Measurements from ENCODE around the gene ATP9B.

Gene ATP9B

GRCh38 chr18:79401494-79402208 lies 332.5 kb downstream of the ATP9B start:
- DNase-seq: no peak

- no peak for DNase-seq
Measured at GRCh38 chr18:79402209-79402576, 333.0 kb downstream of the ATP9B start.

- DNase-seq: peak; percentile 85
Measured at GRCh38 chr18:79402977-79403722, 334.0 kb downstream of the ATP9B start.

GRCh38 chr18:79403723-79404566 lies 334.8 kb downstream of the ATP9B start:
- peak; percentile 72 for DNase-seq

DNA sequence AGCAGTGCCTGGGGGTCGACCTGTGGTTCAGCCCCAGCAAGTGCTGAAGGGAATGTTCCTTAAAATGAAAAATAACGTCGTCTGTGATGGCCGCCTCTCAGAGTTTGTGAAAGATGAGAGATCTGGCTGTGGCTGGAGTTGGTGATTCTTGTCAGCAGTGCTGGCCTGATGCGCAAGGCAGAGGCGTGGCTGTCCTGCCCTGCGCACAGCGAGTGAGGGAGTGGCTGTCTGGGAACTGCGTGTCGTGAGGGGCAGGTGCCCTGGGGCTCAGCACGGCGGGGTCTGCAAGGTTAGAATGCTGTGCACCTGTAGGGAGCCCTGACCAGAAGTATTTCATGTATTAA lies 335.3 kb downstream of the ATP9B start:
- no peak for DNase-seq

GRCh38 chr18:79405019-79405780 lies 336.0 kb downstream of the ATP9B start:
- DNase-seq: no peak

GRCh38 chr18:79405781-79406575 lies 336.8 kb downstream of the ATP9B start:
- no peak for DNase-seq

DNA sequence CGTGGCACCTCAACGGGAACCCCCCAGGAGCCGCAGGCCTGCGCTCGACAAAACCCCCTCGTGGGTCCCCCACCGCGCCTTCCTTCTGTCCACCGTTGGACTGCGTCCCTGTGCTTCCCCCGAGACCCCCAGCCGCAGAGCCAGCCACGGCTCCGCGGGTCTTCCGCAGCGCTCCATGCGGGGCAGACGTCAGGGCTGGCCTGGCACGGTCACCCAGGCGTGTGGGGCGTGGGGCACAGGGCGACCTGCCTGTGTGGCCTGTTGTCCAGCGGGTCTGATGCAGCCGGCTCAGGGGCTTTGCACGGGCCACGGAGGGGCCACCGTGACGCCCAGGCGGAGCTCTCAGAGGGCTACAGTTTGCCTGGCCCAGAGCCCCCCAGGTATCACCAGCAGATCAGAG lies 337.5 kb downstream of the ATP9B start:
- DNase-seq: no peak

GRCh38 chr18:79409313-79409712 lies 340.1 kb downstream of the ATP9B start:
- DNase-seq: no peak

DNA sequence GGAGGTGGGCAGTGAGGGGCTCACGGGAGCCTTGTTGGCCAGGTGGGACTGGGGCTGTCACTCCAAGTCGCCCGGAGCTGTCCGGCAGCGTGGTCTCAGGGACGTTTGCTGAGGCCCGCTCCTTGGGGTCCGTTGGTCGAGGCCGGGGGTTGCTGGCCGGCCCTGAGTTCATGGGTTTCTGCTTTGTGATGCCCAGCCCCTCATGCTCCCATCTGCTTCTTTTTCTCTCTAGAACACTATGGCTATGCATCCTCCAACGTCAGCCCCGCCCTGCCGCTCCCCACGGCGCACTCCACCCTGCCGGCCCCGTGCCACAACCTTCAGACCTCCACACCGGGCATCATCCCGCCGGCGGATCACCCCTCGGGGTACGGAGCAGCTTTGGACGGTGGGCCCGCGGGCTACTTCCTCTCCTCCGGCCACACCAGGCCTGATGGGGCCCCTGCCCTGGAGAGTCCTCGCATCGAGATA lies 341.0 kb downstream of the ATP9B start:
- DNase-seq: no peak

- no peak for DNase-seq
Measured at GRCh38 chr18:79410731-79411613, 341.8 kb downstream of the ATP9B start.

DNA sequence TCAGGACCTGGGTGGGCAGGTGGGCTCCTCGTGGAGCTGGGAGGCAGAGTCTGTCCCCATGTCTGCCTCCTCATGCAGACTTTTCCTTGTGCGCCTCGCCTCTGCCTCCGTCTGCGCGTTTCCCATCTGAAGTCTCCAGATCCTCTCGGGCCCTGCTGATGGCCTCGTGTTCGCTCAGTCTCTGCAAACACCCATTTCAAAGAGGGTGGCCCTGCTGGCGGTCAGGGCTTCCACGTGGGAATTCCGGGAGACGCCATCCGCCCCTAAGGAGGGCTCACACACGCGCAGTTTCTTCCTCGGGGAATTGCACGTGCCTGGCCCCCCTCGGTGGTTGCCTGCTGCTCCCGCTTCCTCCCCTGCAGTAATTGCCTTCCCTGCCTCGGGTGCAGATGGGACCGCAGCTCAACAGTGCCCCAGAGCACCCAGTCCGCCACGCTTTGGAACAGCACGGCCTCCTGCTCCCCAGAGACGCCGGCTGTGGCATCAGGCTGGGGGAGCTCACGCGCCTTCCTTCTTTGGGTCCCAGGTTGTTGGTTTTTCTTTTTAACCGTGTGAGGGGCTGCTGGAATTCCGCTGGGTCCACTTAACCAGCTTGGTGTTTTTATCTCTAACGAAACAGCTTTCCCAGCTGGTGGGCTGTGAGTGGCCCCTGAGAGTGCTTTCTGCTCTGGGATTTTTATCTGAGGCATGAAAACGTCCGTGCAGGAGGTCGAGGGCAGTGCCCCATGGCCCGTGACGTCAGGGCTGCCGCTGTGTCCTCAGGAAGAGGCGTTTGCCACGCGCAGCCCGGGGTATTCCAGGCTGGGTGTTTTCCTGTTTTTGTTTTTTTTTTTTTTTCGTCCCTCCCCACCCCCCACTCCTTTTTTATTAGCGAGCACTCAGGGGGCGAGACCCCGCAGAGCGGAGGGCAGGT lies 342.7 kb downstream of the ATP9B start:
- DNase-seq: no peak

DNA sequence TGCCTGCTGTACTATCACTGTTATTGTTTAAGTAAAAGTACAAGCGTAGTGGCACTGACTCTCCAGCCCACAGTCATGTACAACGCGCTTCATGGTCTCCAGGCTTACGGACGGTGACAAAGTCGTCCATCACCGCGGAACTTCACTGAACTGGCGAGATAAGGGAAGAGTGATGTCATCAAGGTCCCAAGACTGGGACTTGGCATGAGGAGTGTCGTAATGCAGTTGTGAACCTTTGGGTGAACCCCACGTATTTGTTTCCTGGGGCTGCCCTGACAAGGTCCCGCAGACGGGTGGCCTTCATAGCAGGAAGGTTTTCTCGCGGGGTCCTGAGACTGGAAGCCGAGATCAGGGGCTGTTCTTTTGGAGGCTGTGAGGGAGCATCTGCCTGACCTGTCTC lies 343.8 kb downstream of the ATP9B start:
- DNase-seq: no peak

DNA sequence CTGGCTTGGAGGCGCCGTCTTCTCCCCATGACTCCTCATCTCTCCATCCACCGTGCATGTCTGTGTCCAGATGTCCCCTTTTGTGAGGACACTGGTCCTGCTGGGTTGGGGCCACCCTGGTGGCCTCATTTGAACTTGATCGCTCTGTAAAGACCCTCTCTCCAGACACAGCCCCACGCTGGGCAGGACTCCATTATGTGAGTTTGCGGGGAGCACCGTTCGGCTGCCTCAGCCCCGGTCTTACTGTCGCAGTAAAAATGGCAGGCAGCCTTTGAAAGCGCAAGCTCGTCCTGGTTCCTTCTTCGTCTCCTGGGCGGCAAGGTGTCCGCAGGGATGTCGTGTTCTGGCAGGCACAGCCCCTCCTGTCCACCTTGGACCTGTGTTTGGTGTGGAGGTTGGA lies 344.2 kb downstream of the ATP9B start:
- DNase-seq: no peak

- DNase-seq: no peak
Measured at GRCh38 chr18:79413901-79414300, 344.7 kb downstream of the ATP9B start.

GRCh38 chr18:79416022-79416676 lies 347.0 kb downstream of the ATP9B start:
- no peak for DNase-seq

DNA sequence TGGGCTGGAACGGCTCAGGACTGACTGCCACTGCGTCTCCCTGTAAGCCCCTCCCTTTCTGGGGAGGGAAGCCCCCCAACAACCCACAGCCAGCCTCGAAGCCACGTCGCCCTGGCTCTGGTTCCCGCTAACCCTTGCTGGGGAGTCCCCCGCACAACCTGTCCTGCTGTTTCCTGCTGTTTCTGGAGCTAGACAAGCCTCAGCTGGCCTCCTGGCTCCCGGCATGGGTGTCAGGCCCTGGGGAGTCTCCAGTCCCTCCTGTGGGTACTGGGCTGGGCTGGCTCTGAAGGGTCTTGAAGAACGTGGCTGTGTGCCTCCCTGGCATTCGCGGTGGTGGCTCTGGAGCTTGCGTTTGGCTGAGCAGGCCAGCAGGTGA lies 347.5 kb downstream of the ATP9B start:
- DNase-seq: no peak

- DNase-seq: no peak
Measured at GRCh38 chr18:79418236-79418635, 349.0 kb downstream of the ATP9B start.

- no peak for DNase-seq
Measured at GRCh38 chr18:79418642-79419041, 349.4 kb downstream of the ATP9B start.

Data from right hindlimb (tissue), 1 donor.